K562 (cell line): ENCODE measurements around the gene GARRE1. TPM values are rescaled to one million over a fixed set of nuclear protein-coding genes. Genes with fewer than 3 reads are reported as not detected.

ENCODE experiments used
- ATAC-seq: fragments of 200-7000 bp; cut with Tn5 transposase; 3 replicates; pipeline ENCODE4 v1.9.1; 2020; ENCODE audit warnings: moderate library complexity
- BruUV-seq: library from RNA; stranded (reverse); fragments of 400-500 nt; replicated peaks from 2 replicates; lab custom pipeline; 2021; lab: Mats Ljungman, UMichigan
- CTCF ChIA-PET: fragments of 300-600 bp; formaldehyde crosslinking; extraction: SDS; loops from one replicate; lab custom pipeline; 2021; ENCODE audit warnings: low intra/inter-chr PET ratio; lab: Yijun Ruan, JAX
- POLR2A ChIA-PET: fragments of 300-600, 350-650 bp; sonication (Branson Sonifier 250); formaldehyde crosslinking; extraction: SDS; loops from one replicate; lab custom pipeline; 2021; ENCODE audit warnings: antibody characterized with exemption, inconsistent platforms; lab: Yijun Ruan, JAX
- DNase-seq, 4 experiments: peaks; one replicate each; pipeline versions ENCODE4 v3.0.0 to v3.0.0-alpha.2; 2011 to 2018; ENCODE audit warnings: low spot score in 3 of 4, mixed read lengths in 3 of 4; ENCODE audit errors: extremely low read depth in 1 of 4
- FAIRE-seq: peaks from 2 replicates; lab custom pipeline; 2011; peaks lifted over from hg19 to GRCh38; lab: Jason Lieb, UNC
- H2AFZ ChIP-seq: 2 replicates; pipeline ENCODE4 v1.6.0; 2011; ENCODE audit warnings: low read depth, low read length, control low read depth, inconsistent platforms
- H3K27ac ChIP-seq: fragments of 200-600 bp; 3 replicates; pipeline ENCODE4 v1.8.0; 2011; ENCODE audit warnings: low read depth, mild to moderate bottlenecking, control low read depth, inconsistent platforms, low read length, moderate library complexity, mixed read lengths; ENCODE audit errors: extremely low read depth
- H3K27me3 ChIP-seq, 2 experiments: fragments of 300-600 bp in 1 of 2; 2 replicates in 1 of 2; 3 replicates in 1 of 2; pipeline versions ENCODE4 v1.6.0 to v1.8.0; 2011; ENCODE audit warnings: inconsistent platforms in 2 of 2, low read length in 2 of 2, mild to moderate bottlenecking in 1 of 2, mixed read lengths in 1 of 2, moderate library complexity in 1 of 2; ENCODE audit not compliant: control insufficient read depth in 2 of 2, insufficient read depth in 2 of 2
- H3K36me3 ChIP-seq: fragments of 300-600 bp; 3 replicates; pipeline ENCODE4 v1.8.0; 2011; ENCODE audit warnings: mild to moderate bottlenecking, low read length, inconsistent platforms; ENCODE audit not compliant: control insufficient read depth, insufficient read depth
- H3K4me1 ChIP-seq, 2 experiments: fragments of 200-600 bp in 1 of 2; replicated peaks in 1 of 2; 2 replicates in 1 of 2; 3 replicates in 1 of 2; pipeline versions ENCODE4 v1.5.1 to v1.8.0; 2011; ENCODE audit warnings: inconsistent platforms in 2 of 2, low read length in 2 of 2, mild to moderate bottlenecking in 1 of 2, mixed read lengths in 1 of 2, moderate library complexity in 1 of 2; ENCODE audit not compliant: control insufficient read depth in 2 of 2, insufficient read depth in 2 of 2
- H3K4me2 ChIP-seq: 2 replicates; pipeline ENCODE4 v1.6.1; 2011; ENCODE audit warnings: low read length, control low read depth, inconsistent platforms, mixed read lengths; ENCODE audit not compliant: insufficient read depth
- H3K4me3 ChIP-seq: fragments of 200-600 bp; sonication (generic), shearing (Covaris generic); 2 replicates; pipeline ENCODE4 v1.5.1; 2016; ENCODE audit warnings: control low read depth, inconsistent platforms
- H3K79me2 ChIP-seq: fragments of 200-600 bp; 3 replicates; pipeline ENCODE4 v1.8.0; 2011; ENCODE audit warnings: low read length, inconsistent platforms; ENCODE audit not compliant: control insufficient read depth, insufficient read depth
- H3K9ac ChIP-seq, 2 experiments: 2 replicates each; pipeline versions ENCODE4 v1.6.0 to v1.6.1; 2011; ENCODE audit warnings: low read depth in 2 of 2, low read length in 2 of 2, control low read depth in 1 of 2, inconsistent platforms in 1 of 2, mild to moderate bottlenecking in 1 of 2, mixed read lengths in 1 of 2; ENCODE audit not compliant: insufficient read depth in 1 of 2
- H3K9me1 ChIP-seq: one replicate; pipeline ENCODE4 v1.6.0; 2011; ENCODE audit warnings: inconsistent platforms, mild to moderate bottlenecking, low read length, moderate library complexity; ENCODE audit not compliant: control insufficient read depth, insufficient read depth
- H3K9me3 ChIP-seq: replicated peaks from 2 replicates; pipeline ENCODE4 v1.5.1; 2011; ENCODE audit warnings: low read depth, low read length, inconsistent platforms; ENCODE audit not compliant: control insufficient read depth, insufficient read depth
- H4K20me1 ChIP-seq: replicated peaks from 2 replicates; pipeline ENCODE4 v1.6.1; 2011; ENCODE audit warnings: low read length, inconsistent platforms, mixed read lengths; ENCODE audit not compliant: control insufficient read depth, insufficient read depth
- CREB5 ChIP-seq: fragments of 250-450 bp; sonication (Bioruptor Pico); IDR thresholded peaks from 2 replicates; pipeline ENCODE4 v1.5.0; 2020; ENCODE audit warnings: mild to moderate bottlenecking
- CREBBP ChIP-seq: IDR thresholded peaks from one replicate; pipeline ENCODE4 v1.6.1; 2012; ENCODE audit warnings: low read depth, mild to moderate bottlenecking, control low read depth, inconsistent platforms, low read length
- ETS1 ChIP-seq: conservative IDR thresholded peaks from 2 replicates; pipeline ENCODE4 v1.6.1; 2011; ENCODE audit warnings: low read depth, mild to moderate bottlenecking, low read length; ENCODE audit not compliant: control insufficient read depth
- HDAC8 ChIP-seq: fragments of 450-650 bp; IDR thresholded peaks from 2 replicates; pipeline ENCODE4 v1.6.1; 2016; ENCODE audit warnings: mild to moderate bottlenecking, missing genetic modification characterization, moderate library complexity, missing compliant biosample characterization
- MED1 ChIP-seq: sonication (generic); formaldehyde crosslinking; IDR thresholded peaks from 2 replicates; pipeline ENCODE4 v1.8.1; 2023; ENCODE audit warnings: missing genetic modification reagents, borderline replicate concordance
- SIRT6 ChIP-seq: IDR thresholded peaks from one replicate; pipeline ENCODE4 v1.6.1; 2012; ENCODE audit warnings: low read depth, mild to moderate bottlenecking, control low read depth, inconsistent platforms, low read length, moderate library complexity
- TSC22D4 ChIP-seq: fragments of 450-650 bp; IDR thresholded peaks from 2 replicates; pipeline ENCODE4 v1.6.1; 2016; ENCODE audit warnings: missing genetic modification characterization, missing biosample characterization, control low read depth
- WGBS: fragments of 100-300 bp; shearing (Covaris generic); methylation state at CpG from one replicate; pipeline ENCODE4 v1.1.6; 2016; ENCODE audit warnings: low coverage, mixed read lengths; ENCODE audit not compliant: insufficient coverage; ENCODE audit errors: missing lambda C conversion rate; 5-methylcytosine and 5-hydroxymethylcytosine counted together
- in situ Hi-C: fragments of 300-500 bp; cut with MboI; formaldehyde crosslinking; loops from 4 replicates; pipeline ENCODE4 v1.15.0; 2018; ENCODE audit warnings: inconsistent platforms, mixed read lengths
- intact Hi-C: fragments of 100-400 bp; cut with micrococcal nuclease; formaldehyde crosslinking; loops from 2 replicates; pipeline ENCODE4 v1.14.2; 2022
- polyA plus RNA-seq, 8 experiments: library from polyadenylated mRNA; depleted of rRNA in 4 of 8; stranded (reverse) in 5 of 8; unstranded in 3 of 8; fragments of >200 nt; fragmentation: Nextera tagmentation in 2 of 8; fragmentation: Illumina TruSeq in 1 of 8; extraction: Ambion mirVana in 2 of 8; extraction: Trizol in 1 of 8; gene quantifications; 2 replicates each; pipeline versions ENCODE4 v1.2.1 to v1.2.3, GENCODE V29; 2011 to 2014; ENCODE audit warnings: inconsistent platforms in 1 of 8, missing spikeins in 1 of 8
- total RNA-seq, 7 experiments: library from RNA; depleted of rRNA in 6 of 7; stranded (reverse); fragments of >200 nt in 6 of 7; fragmentation: Illumina TruSeq in 2 of 7; extraction: Trizol in 2 of 7; gene quantifications; 2 replicates each; pipeline versions ENCODE4 v1.2.1 to v1.2.3, GENCODE V29; 2011 to 2021; ENCODE audit warnings: low replicate concordance in 1 of 7

Gene GARRE1
- total and polyA plus RNA-seq, 9 of the 15 experiments (the other 6 are each of a cell fraction or from before 2014, with no cell fraction given), result 1.6 to 12.8 (median 7.5) TPM

GRCh38 chr19:34236035-34236987 lies 18.0 kb upstream of the GARRE1 start:
- POLR2A ChIA-PET, result interaction anchor here (0.7 to 0.9 kb wide), 2 partner anchors 11 to 42 kb away, joined by 3 to 4 read pairs; no protein-coding TSS in a partner anchor
- Histone ChIP-seq H3K36me3 (no peaks in the 10 kb centered on the region), H3K4me3 (no peak overlapping the region), H3K9me3 (no peaks in the 10 kb centered on the region), H3K27me3 (no peaks in the 10 kb centered on the region), H3K9ac (no peak overlapping the region), H3K4me1 (peaks cover 1 to 13% of the 10 kb centered on the region in 2 experiments; a peak in 3 of 5 replicates), H3K79me2 (no peaks in the 10 kb centered on the region), H3K27ac (no peak overlapping the region), H4K20me1 (no peaks in the 10 kb centered on the region; the same call in 1 of the 2 replicates), H3K9me1 (no peaks in the 10 kb centered on the region), H3K4me2 (no peak overlapping the region), H2AFZ (no peak overlapping the region)
- CTCF ChIA-PET, result no interaction called here
- no peak for ATAC-seq
- in situ Hi-C loops (no loop called here), intact Hi-C loops (no loop called here)
- BruUV-seq, result no TSS peak
- TF ChIP-seq TSC22D4 (tag), result no peak
- TF ChIP-seq MED1 (CRISPR knock-in tag), result no peak
- no peak for TF ChIP-seq CREB5 (CRISPR knock-in tag)
- TF ChIP-seq SIRT6, result no peak
- no peak for TF ChIP-seq ETS1
- no peak for TF ChIP-seq CREBBP
- no peak for TF ChIP-seq HDAC8 (tag)
- WGBS, result 76% methylated on average over 18 of the region's 18 CpGs
- FAIRE-seq, result no peak
- no peak for DNase-seq
